ENCODE data around the gene PIK3R5.

PIK3R5 gene

DNA sequence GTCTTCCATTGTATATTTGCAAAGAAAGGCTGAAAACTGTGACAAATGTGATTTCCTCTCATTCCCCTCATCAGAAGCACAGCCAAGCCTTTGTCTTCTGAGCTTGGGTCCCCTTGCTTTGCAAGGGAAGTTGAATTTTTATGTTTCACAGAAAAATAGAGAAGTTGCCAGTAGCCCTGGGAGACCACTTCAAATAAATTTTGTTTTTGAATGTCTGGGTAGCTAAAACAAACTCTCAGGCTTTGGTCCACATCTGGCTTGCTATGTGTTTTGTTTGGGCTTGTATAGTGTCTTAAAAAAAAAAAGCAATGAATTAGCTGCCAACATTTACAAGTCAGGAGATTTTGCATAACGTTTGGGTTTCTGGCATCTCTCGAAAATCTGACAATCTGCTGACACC, 122.2 kb downstream of the PIK3R5 start:
- H3K4me3 ChIP-seq (ENCODE audit: low read depth, low read length): no peak overlapping the region
- no peak for DNase-seq (ENCODE audit: low read depth)
- TF ChIP-seq, protein P1, sequence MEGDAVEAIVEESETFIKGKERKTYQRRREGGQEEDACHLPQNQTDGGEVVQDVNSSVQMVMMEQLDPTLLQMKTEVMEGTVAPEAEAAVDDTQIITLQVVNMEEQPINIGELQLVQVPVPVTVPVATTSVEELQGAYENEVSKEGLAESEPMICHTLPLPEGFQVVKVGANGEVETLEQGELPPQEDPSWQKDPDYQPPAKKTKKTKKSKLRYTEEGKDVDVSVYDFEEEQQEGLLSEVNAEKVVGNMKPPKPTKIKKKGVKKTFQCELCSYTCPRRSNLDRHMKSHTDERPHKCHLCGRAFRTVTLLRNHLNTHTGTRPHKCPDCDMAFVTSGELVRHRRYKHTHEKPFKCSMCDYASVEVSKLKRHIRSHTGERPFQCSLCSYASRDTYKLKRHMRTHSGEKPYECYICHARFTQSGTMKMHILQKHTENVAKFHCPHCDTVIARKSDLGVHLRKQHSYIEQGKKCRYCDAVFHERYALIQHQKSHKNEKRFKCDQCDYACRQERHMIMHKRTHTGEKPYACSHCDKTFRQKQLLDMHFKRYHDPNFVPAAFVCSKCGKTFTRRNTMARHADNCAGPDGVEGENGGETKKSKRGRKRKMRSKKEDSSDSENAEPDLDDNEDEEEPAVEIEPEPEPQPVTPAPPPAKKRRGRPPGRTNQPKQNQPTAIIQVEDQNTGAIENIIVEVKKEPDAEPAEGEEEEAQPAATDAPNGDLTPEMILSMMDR (IDR thresholded peaks at IDR 0.05; ENCODE audit: insufficient read depth, low read depth, low read length, missing control alignments): no peak

DNA sequence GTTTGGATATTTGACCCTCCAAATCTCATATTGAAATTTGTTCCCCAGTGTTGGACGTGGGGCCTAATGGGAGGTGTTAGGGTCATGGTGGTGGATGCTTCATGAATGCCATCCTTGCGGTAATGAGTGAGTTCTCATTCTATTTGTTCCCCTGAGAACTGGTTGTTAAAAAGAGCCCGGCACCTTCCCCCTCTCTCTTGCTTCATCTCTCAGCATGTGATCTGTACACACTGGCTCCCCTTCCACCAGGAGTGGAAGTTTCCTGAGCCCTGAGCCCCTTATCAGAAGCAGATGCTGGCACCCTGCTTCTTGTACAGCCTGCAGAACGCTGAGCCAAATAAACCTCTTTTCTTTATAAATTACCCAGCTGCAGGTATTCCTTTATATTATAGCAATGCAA, 123.7 kb downstream of the PIK3R5 start:
- DNase-seq (ENCODE audit: low read depth): no peak
- no peak overlapping the region for H3K4me3 ChIP-seq (ENCODE audit: low read depth, low read length)
- TF ChIP-seq, protein P1 (IDR thresholded peaks at IDR 0.05; ENCODE audit: insufficient read depth, low read depth, low read length, missing control alignments): no peak

DNA sequence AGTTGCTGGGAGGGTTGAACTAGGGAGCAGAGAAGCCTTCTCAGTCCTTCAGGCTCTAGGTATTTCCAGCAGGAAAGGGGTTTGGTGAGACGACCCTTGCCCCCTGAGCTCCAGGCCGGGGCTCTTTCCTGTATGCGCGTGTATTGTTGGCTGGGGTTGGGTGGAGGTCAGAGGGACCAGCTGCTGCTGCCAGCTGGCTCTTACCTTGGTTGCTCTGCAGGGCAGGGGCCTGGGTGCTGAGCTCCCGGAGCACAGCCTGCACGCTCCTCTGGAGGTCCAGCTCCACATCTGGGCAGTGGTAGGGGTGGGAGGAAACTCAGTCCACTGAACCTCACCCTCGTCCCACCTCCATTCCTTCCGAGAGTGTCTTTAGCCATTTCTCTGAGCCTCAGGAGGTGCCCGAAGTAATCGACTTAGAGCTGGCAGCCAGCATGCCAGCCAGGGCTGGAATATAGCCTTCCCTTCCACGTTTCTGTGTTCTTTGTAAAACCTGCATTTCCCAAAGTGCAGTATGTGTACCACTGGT, 126.0 kb downstream of the PIK3R5 start:
- DNase-seq (ENCODE audit: low read depth): no peak

GRCh38 chr17:8838551-8839095, 126.9 kb downstream of the PIK3R5 start:
- no peak overlapping the region for H3K4me3 ChIP-seq (ENCODE audit: low read depth, low read length)
- no peak for DNase-seq (ENCODE audit: low read depth)
- TF ChIP-seq, protein P1 (IDR thresholded peaks at IDR 0.05; ENCODE audit: insufficient read depth, low read depth, low read length, missing control alignments): no peak

More for the DNA sequence above, 126.0 kb downstream of the PIK3R5 start:
- H3K4me3 ChIP-seq (ENCODE audit: low read depth, low read length): no peak overlapping the region
- TF ChIP-seq, protein P1 (IDR thresholded peaks at IDR 0.05; ENCODE audit: insufficient read depth, low read depth, low read length, missing control alignments): no peak

DNA sequence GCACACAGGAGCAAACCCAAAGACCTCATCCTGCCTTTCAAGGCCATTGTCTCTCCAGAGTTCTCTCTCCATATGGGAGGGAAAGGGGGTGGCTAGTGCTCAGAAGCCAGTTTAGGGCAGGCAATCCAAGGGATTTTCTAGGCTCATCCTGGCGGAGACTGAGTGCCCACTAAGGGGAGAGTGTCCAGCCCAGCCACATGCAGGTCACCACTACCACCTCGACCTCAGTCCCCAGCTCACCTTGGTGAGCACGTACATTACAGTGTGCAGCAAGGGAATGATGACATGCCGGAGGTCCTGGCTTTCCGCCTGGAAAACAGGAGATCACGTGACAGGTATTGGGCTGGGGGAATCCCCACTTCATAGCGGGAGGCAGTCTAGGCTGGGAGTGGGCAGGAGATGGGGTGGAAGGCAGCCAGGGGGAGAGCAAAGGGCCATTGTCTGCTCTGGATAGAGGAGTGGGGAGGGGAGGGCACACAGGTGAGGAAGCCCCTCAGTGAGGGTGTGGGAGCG, 127.9 kb downstream of the PIK3R5 start:
- H3K4me3 ChIP-seq (ENCODE audit: low read depth, low read length): no peak overlapping the region
- TF ChIP-seq, protein P1 (IDR thresholded peaks at IDR 0.05; ENCODE audit: insufficient read depth, low read depth, low read length, missing control alignments): no peak
- DNase-seq (ENCODE audit: low read depth): no peak

- H3K4me3 ChIP-seq (ENCODE audit: low read depth, low read length): no peak overlapping the region
- no peak for DNase-seq (ENCODE audit: low read depth)
- TF ChIP-seq, protein P1 (IDR thresholded peaks at IDR 0.05; ENCODE audit: insufficient read depth, low read depth, low read length, missing control alignments): no peak
Measured at GRCh38 chr17:8836821-8837562, 128.5 kb downstream of the PIK3R5 start.
